Activated effector memory CD4-positive, alpha-beta T cell treated with anti-CD3 and anti-CD28 coated beads, Interleukin-2, amount 50 U/mL, for 16 hours (primary cell): ENCODE measurements around the gene GLS2.
"Not testable (repeated sequence)": the region's sequence is repeated elsewhere in the genome, so short reads cannot be mapped to it uniquely, and the experiment has no call there.

ENCODE experiments used
- DNase-seq: peaks from one replicate; pipeline ENCODE4 v3.0.0-alpha.2; 2020

The GLS2 gene

GRCh38 chr12:56487448-56488040, 417 bp downstream of the GLS2 start:
- DNase-seq: peak; percentile 69

- DNase-seq: no peak
These were observed 1.3 kb downstream of the GLS2 start for GRCh38 chr12:56486694-56487093.

DNA sequence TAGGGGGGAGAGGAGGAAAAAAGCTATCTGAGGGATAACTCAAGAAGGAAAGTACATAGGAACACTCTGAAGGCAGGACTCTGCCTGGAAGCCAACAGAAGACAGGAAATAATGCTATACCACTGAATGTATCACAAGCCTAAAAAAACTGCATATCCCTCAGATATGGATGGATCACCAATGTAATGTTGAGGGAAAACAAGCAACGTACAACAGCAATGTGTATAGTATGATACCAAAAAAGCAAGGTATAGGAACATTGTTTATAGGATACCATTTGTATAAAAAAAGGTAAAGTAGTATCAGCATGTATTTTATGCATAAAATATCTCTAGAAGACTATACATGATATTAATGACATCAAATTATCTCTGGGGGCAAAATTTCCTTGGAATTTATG, 3.4 kb downstream of the GLS2 start:
- DNase-seq: no peak

GRCh38 chr12:56479625-56480024, 8.3 kb downstream of the GLS2 start:
- DNase-seq: no peak

DNA sequence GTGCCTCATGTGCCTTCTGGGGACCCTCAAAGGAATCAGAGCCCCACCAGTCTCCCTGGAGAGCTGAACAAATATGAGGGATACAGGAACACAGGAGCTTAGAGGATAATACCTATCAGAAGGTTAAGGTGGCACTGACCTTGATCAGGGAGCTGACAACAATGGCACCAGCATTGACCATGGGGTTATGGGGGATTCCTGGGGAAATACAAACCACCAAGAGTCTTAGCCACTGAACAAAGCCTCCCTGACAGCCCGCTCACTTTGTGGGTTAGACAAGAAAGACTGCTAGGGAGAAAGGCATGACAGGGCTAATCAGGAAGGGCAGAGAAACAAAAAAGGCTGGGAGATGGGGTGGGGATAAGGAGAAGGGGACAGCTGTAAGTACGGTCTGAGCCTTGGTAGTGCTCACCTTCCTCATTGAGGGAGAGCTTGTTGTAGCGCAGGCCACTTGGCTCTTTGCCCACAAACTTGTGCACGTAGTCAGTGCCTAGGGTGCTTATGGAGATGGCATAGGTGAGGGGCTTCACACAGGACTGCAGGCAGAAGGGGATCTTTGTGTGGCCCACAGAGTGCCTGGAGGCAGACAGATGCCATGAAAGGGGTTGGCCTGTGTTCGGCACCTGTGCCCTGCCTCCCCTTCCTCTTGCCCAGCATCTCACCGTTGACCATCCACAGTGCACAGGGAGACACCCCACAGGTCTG, 10.3 kb downstream of the GLS2 start:
- DNase-seq: no peak

- DNase-seq: no peak
These were observed 11.0 kb downstream of the GLS2 start for GRCh38 chr12:56476972-56477432.

GRCh38 chr12:56476143-56476542, 11.8 kb downstream of the GLS2 start:
- no peak for DNase-seq

DNA sequence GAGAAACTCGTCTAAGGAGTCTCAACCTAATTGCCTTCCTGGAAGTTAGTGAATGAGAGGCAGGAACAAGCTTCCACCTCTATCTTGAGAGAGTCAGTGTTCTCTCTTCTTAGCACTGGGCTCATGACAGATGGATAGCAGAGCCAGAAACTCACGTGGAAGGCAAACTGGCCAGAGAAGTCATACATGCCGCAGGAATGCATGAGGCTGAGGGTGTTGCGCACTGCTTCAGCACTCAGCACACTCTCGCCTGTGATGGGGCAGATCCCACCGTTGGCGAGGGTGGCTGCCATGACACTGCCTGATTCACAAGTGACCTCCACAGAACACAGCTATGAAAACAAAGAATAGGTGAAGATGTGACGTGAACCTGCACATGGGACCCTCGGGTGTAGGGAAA, 13.6 kb downstream of the GLS2 start:
- DNase-seq: no peak

- DNase-seq: peak; percentile 64
These were observed 18.7 kb downstream of the GLS2 start for GRCh38 chr12:56469007-56469930.

DNA sequence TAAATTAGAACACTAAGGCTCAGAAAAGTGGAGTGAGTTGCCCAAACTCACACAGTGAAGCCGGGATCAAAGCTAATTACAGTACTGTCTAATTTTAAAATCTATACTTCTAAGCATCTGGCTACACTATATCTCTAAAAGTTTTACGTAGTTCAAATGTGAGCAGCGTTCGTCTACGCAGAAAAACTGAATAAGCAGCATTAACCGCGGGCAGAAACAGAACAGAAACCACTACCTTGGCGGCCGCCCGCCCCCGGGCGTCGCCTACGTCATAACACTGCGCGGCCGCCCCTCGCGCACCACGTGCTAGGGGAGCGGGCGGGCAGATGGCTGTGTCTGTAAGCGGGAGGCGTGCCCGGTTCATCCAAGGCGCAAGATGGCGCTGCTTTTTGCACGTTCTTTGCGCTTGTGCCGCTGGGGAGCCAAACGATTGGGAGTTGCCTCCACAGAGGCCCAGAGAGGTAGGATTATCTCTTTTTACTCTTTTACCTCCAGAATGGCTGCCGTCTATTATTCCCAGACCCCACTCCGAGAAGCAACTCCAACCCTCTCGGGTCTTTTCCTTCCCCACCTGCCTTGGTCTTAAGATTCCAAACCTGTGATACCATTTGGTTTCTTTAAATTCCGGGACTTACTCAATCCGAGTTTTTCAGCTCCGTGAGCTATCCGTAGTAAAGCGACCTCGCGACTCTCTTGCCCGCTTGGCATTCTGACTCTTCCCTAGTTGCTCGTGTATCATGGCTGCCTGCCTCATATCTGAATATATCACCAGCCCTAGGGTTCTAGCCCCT, 19.6 kb downstream of the GLS2 start, which contains the start of gene SPRYD4:
Gene SPRYD4, plus strand, starts transcription at position 363 of the 791 bp plus-strand sequence. Its CDS starts 14 bp downstream, at position 377.
- DNase-seq: peak; percentile 98

- peak; percentile 22 for DNase-seq
These were observed 25.4 kb downstream of the GLS2 start for GRCh38 chr12:56462565-56462964.

DNA sequence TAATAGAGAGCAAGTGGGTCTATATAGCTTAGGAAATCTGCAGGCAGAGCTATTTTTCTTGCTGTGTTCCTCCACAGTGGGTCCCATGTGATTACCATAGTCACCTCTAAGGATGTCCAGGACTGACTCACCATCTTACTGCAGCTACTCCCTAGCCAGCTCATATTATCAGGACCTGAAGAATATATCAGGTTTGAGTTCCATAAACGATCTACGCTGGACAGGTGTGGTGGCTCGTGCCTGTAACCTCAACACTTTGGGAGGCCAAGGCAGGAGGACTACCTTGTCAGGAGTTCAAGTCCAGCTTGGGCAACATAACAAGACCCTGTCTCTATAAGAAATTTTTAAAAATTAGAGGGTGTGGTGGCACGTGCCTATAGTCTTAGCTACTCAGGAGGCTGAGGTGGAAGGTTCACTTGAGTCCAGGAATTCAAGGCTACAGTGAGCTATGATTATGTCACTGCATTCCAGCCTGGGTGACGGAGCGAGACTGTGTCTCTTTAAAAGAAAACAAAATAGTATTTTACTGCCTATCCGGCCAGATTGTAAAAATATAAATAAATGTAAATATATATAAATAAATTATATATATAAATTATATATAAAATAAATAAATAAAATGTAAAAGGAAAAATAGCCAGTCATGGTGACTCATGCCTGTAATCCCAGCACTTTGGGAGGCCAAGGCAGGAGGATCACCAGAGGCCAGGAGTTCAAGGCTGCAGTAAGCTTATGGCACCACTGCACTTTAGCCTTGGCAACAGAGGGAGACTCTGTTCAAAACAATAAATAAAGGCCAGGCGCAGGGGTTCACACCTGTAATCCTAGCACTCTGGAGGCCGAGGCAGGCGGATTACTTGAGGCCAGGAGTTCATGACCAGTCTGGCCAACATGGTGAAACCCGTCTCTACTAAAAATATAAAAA, 26.5 kb downstream of the GLS2 start:
- peak; percentile 24 for DNase-seq

DNA sequence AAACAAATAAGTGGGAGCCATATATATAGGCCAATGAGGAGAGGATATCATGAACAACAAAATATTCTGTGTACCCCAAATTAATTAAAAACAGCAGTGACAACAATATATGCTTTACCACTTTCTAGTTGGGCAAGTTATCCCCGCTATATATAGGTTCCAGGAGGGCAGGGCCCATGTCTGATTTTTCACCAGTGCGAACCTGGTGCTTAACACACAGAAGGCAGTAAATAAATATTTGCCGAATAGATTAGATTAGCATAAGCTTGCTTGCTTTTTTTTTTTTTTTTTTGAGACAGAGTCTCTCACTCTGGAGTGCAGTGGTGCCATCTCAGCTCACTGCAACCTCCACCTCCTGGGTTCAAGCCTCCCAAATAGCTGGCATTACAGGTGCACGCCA, 30.1 kb downstream of the GLS2 start:
- DNase-seq: no peak

DNA sequence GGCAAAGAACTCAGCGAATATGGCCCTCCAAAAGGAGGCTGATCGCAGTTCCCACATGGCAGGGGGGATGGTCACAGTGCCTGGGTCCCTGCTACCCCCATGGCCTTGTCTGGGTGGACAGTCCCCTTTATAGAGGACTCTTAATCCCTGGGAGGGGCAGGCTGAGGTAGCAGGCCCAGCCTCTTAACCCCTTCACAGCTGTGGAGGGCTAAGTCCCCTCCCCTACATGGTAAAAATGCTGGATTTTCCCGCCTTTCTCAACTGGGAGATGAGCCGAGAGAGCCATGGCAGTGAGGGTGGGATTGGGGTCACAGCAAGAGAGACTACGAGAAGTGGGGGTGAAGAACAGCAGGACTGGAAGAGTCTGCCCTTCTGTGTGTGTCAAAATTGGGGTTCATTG, 33.4 kb downstream of the GLS2 start, which contains the start of gene MIP:
Gene MIP, minus strand, starts transcription at position 101 of the 400 bp plus-strand sequence. Its CDS starts 44 bp downstream, at position 57.
- DNase-seq: no peak

- peak; percentile 10 for DNase-seq
These were observed 36.8 kb downstream of the GLS2 start for GRCh38 chr12:56451147-56451546.

GRCh38 chr12:56450241-56450640, 37.7 kb downstream of the GLS2 start:
- DNase-seq: peak; percentile 16

DNA sequence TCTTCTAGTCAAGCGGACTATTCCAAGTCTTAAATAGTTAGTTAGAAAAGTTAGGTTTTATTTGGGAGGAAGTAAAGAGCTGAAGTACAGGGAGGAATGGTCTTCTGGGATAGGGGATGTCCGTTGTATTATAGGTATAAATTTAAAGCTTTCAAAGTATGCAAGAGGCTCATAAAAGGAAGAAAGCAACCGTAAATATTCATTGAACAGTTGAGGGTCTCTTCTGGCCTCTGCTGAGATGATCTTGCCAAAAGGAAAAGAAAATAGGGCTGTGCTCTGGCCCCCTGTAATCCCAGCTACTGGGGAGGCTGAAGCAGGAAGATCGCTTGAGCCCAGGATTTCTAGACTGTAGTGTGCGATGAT, 38.4 kb downstream of the GLS2 start:
- DNase-seq: peak; percentile 24

GRCh38 chr12:56448860-56449621, 38.9 kb downstream of the GLS2 start, which contains the start of gene TIMELESS:
Gene TIMELESS (minus strand): TSS chr12:56449426. CDS start chr12:56434170, 15,256 bp downstream.
- DNase-seq: peak; percentile 95

GRCh38 chr12:56443208-56443607, 44.8 kb downstream of the GLS2 start:
- DNase-seq: not testable (repeated sequence)

DNA sequence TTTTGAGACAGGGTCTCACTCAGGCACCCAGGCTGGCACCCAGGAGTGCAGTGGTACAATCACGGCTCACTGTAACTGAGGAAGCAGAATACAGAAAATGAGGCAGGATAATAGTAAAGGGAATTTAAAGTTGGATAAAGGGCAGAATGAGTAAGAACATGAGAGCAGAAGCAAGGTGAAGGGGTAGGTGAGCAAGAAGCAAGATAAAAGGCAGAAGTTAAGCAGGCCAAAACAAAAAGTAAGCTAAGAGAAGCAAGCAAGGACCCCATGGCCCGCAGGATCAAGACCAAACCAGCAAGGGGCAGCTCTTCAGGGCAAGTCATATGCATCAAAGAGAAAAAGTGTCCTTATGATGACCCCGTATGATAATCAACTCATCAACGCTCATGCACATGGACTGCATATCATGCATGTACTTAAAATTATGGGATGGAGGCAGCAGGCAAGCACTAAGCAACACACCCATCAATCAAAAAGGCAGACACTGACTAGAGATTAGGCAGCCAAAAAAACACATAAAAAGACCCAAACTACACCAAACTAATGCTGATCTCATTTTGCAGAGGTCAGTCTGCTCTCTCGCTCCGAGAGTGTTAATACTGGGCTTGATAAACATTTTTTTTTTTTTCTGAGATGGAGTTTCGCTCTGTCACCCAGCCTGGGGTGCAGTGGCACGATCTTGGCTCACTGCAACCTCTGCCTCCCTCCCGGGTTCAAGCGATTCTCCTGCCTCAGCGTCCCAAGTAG, 50.4 kb downstream of the GLS2 start:
- DNase-seq: no peak
